Right hindlimb (tissue), 1 donor: ENCODE measurements around the gene ADGRG1.
A peak's percentile ranks its signal among the peaks of the same experiment; 100 is the strongest.
"Not testable (repeated sequence)": the region's sequence is repeated elsewhere in the genome, so short reads cannot be mapped to it uniquely, and the experiment has no call there.

Experiments used
- DNase-seq: peaks from one replicate; pipeline ENCODE4 v3.0.0-alpha.2; 2018

Gene ADGRG1

DNA sequence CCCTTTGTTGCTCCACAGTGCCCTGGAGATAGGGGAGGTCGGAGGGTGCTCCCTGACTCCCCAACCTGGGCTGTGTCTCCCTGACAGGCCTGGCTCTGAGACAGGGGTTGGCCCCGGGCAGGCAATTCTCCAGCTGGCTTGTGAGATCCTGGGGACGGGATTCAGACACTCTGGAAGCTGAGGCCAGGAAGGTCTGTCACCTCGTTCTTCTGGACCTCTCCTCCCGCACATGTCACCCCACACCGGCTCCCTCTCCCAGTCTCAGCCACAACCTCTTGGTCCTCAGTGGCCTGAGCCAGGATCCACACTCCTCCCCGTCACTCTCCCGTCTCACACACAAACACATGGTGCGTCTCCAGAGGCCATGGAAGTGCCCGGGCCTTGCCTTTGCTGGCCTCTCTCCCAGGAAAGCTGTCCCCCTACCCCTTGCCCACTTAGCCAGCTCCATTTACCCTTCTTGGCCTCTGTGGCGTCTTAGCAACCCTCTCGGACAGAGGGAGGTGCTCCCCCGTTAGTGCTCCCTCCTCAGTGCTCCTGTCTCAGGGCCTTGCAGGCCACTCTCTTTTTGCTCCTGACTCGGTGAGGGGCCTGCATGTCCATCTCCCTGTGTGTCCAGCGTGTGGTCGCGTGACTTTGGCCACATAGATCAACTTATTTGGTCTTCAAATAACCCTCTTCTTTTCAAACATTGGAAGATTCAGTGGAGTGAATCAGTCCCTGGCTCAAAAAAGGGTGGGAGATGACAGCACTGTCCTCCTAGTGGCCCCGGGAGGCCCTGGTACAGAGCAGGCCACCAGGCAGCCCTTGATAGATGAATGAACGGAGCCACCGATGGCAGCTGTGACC lies 40.4 kb downstream of the ADGRG1 start:
- no peak for DNase-seq

DNA sequence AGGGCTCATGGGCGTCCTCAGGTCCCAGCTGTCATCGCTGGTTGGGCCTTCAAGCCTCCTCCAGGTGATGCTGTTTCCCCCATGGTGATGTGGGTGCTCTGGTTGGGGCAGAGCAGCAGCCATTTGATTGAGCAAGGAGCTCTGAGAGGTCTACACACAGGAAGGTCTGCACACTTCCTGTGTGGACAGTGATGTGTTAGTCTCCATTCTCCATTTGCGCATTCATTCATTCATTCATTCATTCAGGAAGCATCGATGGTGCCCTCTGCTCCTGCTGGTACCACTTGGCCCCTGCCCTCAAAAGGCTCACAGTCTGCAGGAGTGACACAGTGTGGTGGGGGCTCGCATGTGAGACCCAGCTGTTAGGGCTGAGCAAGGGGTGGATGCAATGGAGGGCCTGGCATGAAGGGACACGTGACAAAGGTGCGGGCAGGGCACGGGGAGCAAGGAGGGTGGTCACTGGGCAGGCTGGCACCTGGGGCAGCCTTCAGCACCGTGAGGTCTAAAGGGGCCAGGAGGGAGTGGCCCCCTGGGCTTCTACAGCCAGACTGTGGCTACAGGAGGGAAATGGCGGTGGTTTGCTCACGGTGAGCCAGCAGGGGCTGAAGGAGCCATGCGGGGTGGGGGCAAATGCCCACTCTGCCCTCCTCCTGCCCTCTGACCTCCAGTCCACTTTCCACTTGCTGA lies 41.2 kb downstream of the ADGRG1 start:
- DNase-seq = no peak

DNA sequence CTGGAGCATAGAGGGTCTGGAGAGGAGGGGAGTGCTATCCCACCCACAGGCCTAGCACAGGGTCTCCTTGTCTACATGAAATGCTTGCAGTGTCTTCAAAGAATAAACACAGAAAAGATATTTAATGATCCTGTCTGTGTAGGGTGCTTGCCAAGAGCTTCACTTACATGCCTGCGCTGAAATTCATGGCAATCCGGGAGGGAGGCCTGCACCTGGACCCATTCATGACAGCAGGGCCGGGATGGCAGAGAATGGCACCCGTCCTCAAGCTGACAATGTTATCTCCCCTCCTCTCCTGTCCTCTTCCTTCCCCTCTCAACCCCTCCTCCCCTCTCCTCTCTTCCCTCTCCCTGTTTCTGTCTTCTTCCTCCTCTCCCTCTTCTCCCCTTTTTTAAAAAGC lies 41.8 kb downstream of the ADGRG1 start:
- no peak for DNase-seq

DNA sequence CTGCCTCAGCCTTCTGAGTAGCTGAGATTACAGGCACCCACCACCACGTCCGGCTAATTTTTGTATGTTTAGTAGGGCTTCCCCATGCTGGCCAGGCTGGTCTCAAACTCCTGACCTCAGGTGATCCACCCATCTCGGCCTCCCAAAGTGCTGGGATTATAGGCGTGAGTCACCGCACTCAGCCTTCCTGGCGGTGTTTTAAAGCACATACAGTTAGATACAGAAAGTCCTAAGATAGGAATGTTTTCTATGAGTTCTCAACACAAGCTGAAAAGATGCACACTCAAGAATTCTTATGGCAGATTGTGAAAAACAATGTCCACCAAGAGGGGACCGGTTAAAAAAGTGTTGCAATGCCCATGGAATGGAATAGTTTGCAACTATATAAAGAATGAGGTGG lies 43.0 kb downstream of the ADGRG1 start:
- not testable (repeated sequence) for DNase-seq

DNA sequence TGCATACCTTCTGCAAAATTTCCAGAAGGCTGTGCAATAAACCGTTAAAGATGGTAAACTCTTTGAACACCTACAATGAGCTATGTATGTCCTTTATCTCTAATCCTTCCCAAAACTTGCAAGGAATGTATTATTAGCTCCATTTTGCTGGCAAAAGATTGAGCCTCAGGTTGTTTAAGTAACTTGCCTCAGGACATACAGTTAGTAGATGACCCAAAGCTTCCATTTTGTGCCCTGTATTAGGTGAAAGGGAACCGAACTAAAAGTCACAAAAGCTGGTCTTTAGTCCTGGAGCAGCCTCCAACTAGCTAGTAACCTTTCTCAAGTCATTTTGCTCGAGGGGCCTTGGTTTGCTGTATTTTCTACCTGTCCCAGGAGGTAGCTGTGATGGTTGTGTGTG lies 44.0 kb downstream of the ADGRG1 start:
- DNase-seq = no peak

DNA sequence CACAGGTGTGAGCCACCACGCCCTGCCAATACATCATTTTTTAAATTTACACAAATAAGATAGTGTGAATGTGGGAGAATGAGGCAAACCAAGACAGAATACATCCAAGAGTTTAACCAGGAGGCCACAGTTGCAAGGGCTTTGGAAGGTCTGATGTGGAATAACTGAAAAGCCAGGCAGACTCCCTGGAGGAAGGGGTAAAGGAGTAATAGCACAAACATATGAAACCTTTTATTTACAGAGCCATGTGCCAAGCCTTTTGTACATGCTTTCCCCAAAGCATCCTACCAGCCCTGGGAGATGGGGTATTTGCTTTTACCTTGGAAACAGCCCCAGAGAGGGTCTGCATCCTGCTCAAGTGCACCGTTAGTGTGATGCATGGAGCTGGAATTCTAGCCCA lies 44.4 kb downstream of the ADGRG1 start:
- no peak for DNase-seq

DNA sequence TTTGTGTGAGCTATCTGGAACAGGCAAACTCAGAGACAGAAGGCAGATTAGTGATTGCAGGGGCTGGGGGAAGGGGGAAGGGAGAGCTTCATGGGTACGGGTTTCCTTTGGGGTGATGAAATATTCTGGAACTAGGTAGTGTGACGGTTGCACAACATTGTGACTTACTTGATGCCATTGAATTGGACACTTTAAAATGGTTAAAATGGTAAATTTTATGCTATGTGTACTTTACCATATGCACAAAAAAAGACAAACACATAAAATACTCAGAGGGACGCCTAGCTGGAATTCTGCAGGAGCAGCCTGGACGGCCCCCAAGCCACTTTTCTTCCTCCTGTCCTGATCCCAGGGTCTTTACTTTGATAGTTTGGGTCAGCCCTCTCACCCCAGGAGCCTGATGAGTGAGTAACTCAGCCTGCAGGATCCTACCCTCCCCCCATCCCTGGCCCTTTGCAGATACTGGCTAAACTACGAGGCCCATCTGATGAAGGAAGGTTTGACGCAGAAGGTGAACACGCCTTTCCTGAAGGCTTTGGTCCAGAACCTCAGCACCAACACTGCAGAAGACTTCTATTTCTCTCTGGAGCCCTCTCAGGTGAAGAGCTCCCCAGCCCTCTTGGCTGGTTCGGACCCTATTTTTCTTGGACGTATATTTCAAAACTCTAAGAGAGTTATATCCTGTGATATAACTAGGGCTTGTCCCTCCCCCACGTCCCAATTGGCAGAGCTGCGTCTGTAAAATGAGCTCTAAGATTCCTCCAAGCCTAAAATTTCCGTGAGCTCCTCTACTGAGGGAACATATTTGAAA lies 47.5 kb downstream of the ADGRG1 start:
- peak; percentile 72 for DNase-seq

DNA sequence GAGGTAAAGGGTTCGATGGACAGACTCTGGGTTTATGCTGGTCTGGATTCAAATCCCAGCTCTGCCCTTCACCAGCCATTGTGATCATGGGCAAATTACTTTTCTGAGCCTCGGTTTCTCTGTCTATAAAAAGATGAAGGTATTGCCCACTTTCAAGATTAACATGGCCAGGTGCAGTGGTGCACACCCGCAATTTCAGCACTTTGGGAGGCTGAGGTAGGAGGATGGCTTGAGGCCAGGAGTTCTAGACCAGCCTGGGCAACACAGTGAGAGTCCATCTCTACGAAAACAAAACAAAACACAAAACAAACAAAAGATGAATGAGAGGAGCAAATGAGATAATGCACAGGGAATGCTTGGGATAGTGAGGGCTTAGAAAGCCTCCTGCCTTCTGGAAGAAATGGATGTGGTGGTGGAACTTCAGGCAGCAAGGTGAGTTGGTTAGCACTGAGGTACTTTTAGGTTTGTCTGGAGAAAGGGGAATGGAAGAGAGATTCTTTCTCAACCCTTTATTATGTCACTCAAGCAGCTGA lies 48.2 kb downstream of the ADGRG1 start:
- DNase-seq = no peak

DNA sequence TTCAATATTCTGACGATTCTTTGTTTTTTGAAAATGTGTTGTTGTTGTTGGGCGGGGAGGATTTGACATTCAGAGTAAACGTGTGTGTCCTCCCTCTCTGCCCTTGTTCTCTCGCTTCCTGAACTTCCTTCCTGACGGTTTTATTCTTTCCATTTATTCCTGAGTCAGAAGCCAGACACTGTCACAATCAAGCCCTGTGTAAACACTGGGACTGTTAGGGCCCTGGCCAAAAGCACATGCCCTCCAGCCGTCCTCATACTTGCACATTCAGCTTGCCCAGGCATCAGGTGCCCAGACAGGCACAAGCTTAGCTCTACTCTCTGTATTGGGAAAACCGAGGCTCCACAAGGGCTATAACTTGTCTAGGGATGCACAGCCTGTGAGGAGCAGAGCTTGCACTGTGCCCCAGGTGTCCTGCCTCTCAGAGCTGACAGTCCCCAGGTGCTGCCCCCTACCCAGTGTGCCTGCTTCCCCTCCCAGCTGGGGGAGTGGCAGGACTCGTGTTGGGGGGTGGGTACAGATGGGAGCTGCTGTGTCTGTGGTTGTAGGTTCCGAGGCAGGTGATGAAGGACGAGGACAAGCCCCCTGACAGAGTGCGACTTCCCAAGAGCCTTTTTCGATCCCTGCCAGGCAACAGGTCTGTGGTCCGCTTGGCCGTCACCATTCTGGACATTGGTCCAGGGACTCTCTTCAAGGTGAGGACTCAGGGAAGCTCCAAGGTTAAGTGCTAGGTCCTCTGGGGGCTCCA lies 49.4 kb downstream of the ADGRG1 start:
- no peak for DNase-seq

DNA sequence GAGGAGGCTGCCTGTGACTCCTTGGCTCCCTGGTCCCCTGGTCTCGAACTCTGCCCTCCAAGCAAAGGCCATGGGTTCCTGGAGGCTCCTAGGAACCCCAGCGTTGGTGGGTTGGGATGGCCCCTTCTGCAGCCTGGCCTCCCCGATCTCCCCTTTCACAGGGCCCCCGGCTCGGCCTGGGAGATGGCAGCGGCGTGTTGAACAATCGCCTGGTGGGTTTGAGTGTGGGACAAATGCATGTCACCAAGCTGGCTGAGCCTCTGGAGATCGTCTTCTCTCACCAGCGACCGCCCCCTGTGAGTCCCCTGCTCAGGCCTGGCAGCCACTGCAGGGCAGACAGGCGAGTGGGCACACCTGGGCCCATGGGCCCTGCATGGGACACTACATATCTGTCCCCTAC lies 50.6 kb downstream of the ADGRG1 start:
- no peak for DNase-seq

DNA sequence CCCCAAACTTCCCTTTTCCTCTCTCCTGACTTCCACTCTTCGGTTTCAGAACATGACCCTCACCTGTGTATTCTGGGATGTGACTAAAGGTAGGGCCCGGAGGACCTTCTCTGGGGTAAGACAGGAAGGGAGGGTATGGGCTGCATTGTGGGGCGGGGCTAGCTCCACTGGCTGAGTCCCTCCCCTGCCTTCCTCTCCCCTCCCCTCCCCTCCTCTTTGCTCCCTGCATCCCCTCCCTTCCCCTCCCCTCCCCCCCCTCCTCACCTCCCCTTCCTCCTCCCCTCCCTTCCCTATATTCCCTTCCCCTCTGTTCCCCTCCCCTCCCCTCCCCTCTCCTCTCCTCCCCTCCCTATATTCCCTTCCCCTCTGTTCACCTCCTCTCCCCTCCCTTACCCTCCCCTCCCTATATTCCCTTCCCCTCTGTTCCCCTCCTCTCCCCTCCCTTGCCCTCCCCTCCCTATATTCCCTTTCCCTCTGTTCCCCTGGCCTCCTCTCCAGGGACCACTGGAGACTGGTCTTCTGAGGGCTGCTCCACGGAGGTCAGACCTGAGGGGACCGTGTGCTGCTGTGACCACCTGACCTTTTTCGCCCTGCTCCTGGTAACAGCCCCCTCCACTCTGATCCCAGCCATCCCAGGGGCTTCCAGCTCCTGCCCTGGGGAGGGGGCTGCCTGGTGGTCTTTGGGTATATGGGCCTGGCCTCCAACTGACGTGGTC lies 51.5 kb downstream of the ADGRG1 start:
- no peak for DNase-seq

DNA sequence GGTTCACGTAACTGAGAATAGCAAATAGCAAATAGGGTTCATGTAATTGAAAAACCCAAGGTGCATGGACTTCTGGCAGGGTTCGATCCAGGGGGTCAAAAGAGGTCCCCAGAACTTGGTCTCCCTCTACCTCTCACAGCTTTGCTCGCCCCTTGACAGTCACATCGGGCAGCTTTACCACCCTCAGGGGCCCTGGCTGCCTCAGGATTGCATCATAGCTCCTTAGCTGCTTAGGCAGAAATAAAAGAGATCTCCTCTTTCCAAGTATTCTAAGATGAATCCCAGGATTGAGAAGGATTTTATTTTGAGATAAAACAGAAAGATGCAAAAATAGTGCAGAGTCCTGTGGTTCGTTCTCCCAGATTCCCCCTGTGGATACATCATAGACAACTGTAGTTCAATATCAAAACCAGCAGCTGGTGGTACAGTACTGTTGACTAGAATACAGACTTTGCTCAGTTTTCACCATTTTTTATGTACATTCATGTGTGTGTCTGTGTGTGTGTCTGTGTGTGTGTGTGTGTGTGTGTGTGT lies 52.5 kb downstream of the ADGRG1 start:
- DNase-seq = no peak

DNA sequence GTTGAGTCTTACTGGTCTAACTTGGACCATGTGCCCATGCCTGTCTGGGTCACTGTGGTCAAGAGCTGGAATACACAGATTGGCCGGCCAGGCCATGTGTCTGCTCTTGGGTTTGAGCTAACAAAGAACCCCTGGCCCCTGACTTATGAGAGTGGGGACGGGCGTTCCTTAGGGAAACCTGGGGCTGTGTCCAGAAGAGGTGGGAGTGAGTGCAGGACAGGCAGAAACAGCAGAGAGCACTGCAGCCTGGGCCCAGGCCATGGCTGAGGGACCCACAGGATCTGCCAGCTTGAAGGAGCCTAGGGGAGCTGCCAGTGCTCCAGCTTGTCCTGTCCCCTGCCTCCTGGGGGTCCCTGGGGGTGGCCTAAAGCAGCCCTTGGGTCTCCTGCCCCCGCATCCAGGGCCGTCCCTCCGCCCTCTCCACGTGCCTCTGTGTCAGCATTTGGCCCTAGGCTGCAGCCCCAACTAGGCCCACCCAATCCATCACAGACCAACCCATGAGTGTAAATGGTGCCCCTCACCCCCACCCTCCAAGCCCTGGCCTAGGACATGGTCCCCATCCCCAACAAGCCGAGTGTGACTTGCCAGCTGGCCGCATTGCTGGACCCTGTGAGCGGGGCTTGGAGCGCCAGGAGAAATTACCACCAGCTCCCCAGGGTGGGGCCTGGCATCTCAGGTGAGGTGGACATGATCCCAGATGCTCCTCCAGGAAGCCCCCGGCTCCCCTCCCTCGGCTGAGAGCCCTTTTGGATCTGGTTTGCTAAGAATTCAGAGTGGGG lies 53.7 kb downstream of the ADGRG1 start:
- no peak for DNase-seq

DNA sequence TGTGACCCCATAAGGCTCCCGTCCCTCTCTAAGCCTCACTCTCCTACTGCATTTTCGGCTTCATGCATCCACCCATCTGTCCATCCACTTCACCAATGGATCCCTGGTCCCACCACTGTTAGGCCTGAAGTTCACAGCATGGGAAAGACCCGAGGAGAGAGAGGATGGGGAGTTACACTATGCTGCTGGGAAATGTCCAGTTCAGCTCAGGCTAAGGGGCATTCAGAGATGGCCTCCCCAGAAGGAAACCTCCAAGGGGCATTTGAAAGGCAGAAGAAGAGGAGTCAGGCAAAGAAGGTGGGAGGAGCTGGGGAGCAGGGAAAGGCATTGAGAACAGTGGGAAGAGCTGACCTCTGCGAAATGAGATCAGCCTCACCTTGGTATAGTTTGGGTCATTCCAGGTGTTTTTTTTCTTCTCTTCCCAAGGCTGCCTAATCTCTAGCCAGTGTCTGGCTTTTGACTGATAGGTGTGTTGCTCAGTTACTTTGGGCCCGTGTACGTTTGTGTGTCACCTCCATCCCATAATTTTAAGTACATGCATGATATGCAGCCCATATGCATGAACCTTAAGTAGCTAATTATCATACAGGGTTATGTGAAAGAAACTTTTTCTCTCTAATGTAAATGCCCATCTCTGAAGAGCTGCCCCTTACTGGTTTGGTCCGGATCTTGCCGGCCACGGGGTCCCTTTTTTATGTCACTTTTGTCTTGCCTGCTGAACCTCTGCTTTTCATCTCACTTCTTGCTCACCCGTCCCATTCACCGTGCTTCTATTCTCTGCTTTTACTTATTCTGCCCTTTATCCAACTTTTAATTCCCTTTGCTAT lies 54.6 kb downstream of the ADGRG1 start:
- DNase-seq = no peak

DNA sequence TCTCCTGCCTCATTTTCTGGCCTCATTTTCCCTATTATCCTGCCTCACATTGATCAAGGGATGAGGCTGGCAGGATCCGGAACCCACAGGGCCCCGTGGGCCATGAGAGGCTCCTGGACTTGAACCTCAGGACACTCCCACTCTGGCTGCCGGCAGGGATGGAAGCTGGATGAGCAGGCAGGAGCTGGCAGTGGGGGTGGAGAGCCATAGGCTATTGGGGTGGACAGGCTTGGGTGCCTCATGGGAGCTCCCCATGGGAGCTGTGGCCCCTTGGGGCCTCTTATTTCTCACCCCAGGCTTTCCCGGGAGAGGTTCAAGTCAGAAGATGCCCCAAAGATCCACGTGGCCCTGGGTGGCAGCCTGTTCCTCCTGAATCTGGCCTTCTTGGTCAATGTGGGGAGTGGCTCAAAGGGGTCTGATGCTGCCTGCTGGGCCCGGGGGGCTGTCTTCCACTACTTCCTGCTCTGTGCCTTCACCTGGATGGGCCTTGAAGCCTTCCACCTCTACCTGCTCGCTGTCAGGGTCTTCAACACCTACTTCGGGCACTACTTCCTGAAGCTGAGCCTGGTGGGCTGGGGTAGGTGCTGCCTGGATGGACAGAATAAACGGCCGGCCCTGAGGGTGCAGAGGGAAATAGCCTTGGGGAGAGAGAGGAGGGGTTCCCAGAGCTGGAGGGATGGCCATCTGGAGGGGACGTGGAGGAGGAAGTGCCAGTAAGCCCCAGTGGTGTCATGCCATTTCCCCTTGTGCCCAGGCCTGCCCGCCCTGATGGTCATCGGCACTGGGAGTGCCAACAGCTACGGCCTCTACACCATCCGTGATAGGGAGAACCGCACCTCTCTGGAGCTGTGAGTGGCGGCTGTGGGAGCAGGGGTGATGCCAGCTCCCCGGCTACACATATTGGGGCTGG lies 55.5 kb downstream of the ADGRG1 start:
- no peak for DNase-seq

DNA sequence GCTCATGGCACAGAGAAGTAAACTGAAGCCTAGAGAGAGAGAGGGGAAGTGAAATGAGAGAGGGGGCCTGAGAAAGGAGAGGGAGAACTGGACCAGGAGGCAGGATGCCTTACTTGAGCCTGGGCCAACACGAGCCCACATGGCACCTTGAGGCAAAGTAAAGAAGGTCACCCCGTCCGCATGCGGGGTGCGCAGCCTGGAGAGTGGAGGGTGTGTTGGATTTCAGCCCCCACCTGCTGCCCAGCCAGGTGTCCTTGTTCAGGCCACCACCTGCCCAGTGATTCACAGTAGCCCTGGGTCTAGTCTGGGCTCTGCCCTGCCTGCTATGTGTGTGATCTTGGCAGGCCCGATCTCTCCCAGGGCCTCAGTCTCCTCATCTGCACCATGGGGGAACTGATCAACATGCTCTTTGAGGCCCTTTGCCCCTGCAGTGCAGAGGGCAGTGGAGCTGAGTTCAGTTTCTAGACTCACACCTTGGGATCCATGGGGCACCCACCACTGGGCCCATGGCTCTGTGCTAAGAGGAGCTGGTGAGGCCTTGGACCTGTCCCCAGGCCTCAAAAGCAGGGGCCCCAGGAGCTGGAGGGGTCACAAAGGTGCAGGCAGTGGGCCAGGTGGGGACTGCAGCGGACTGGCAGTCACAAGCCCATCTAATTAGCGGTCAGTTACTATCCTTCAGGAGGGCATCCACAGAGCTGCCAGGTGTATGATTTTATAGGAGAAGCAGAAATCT lies 56.4 kb downstream of the ADGRG1 start:
- no peak for DNase-seq

DNA sequence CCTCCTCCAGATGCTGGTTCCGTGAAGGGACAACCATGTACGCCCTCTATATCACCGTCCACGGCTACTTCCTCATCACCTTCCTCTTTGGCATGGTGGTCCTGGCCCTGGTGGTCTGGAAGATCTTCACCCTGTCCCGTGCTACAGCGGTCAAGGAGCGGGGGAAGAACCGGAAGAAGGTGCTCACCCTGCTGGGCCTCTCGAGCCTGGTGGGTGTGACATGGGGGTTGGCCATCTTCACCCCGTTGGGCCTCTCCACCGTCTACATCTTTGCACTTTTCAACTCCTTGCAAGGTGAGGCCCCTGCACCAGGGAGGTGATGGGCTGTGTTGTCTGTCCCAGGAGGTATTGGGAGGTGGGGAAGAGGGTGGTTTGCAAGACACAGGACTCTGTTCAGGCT lies 57.2 kb downstream of the ADGRG1 start:
- no peak for DNase-seq

DNA sequence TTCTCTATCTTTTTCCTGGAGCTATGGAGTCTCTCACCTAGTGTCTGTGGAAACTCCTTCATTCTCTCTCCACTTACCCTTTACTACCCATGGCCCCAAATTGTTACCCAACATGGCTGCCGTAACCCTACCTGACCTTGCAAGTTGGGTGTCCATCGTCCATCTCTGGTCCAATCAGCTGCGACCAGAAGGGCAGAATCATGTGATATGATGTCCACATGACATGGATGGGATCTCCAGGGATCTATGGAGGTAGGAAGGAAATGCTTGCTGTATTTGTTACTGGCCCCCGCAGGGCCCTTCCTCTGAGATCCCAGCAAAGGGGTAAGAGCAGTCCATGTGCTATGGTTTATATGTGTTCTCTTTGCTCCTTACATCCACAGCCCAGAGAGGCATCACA lies 58.1 kb downstream of the ADGRG1 start:
- DNase-seq = no peak
